Renal cortex interstitium (tissue), 11 donors: ENCODE data around the gene AK9. TPM values are rescaled to one million over a fixed set of nuclear protein-coding genes. Genes with fewer than 3 reads are reported as not detected.
"Not testable (repeated sequence)": the region's sequence is repeated elsewhere in the genome, so short reads cannot be mapped to it uniquely, and the experiment has no call there.

ENCODE experiments used
- DNase-seq, 11 donors: peaks; one replicate each; pipeline ENCODE4 v3.0.0-alpha.2; 2013; ENCODE audit warnings: low read depth in 9 of 11, low spot score in 4 of 11; ENCODE audit errors: extremely low read depth in 1 of 11
- polyA plus RNA-seq, 3 donors: library from polyadenylated mRNA; unstranded; fragments of 120-200 nt; gene quantifications; one replicate each; pipeline ENCODE4 v1.2.1, GENCODE V29; 2013; ENCODE audit not compliant: insufficient read length in 3 of 3

AK9 gene
- polyA plus RNA-seq, 3 donors = 11.1 to 16.0 (median 13.4) TPM

DNA sequence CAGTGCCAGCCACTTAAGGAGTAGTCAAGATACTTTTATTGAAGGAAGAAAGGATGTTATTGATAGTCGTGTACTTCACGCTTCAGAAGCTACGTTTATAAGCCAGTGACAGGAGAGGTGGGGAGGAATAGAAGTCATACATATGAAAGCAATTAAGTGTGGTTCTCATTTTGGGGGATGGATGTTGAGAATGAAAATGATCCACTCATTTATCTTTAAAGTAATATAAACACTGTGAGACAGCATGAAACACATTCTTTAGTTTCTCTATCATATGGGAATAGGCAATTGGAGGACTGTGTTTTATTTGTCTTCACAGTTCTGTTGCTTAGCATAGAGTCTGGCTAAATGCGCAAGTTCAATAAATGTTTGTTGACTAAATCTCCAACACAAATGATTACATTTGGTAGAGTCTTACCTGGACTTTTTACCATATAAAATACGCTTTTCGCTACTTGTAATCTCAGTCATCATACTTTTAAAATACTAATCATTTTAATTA, 35.2 kb downstream of the AK9 start:
- peak in 1 of 11 donors; percentile 28 for DNase-seq

DNA sequence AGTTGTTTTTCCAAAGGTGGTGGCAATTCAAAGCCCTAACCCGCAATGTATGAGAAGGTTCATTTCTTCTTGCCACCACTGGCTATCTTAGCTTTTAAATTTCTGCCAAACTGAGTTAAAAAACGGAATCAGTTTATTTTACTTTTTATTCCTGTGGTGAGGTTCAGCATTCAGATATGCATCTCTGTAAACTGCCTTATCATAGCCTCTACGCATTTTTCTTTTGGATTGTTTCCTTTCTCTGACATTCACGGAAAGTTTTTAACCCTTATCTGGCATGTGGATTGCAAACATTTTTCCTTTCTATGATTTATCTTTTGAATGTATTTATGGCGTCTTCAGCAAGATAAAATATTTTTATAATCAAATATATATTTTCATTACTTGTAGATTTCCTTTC, 37.7 kb downstream of the AK9 start:
- no peak for DNase-seq

- DNase-seq = no peak
Observed at GRCh38 chr6:109644131-109644530, 46.9 kb downstream of the AK9 start.

DNA sequence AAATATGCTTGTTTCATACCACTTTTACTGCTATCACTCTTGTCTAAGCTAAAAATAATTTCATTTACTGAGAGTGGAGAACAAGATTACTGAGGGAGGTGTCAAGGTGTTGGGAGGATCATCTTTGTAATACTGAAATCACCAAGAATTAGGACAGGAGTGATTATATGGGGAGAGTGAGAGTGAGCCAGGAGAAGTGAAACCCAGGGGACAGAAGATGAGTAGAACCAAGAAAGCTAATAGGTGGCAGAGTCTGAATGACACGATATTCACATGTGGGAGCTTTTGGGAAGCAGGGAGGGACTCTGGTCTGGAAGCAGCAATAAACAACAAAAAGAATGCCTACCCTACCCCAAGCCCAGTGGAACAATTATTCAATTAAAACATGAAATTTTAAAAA, 58.6 kb downstream of the AK9 start:
- no peak for DNase-seq

DNA sequence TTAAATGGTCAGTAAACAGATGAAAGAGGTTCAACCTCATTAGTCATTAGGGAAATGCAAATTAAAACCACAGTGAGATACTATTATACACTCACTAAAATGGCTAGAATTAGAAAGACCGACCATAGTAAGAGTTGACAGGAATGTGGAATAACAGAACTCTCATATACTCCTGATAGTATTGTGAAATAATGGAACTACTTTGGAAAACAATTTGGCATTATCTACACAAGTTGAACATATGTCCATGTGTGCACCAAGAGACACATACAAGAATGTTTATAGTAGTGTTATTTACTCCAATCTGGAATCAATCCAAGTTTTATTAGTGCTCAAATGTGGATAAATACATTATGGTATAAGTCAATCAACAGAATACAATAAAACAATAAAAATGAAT, 59.6 kb downstream of the AK9 start:
- no peak for DNase-seq

DNA sequence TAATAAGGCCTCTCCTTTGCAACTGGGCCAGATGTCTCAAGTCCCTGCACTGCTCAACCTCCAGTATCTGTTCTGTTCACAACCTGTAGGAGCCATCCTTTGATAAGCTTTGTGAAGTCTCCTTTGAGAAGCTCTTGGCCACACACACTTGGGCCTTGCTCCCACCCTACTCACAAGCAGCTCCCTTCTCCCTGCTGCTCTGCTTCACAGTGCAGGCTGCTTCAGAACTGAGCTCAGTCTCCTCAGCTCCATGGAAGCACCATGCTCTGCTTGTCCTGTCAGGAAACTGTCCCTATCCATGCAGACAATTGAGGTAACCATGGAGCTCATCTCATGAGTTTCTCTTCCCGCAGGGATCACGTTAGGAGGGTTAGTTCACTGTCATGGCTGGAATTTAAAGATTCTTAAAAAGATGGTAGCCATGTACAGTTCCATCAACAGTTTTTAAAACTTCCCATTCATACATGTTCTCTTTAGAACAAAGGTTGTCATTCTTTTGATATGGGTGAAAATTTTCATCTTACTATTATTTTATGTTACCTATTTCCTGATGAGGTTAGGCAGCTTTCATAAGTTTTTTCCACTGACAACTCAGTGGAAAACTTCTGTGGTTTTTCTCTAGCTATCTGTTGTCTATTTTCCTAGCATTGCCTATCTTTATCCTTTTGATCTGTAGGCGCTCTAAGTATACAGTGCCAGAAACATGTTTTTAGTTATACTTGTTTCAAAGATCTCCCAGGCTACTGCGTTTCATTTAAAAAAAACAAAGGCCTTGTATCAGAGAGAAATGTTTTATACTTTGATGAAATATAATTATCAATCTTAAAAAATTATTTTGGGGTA, 62.6 kb downstream of the AK9 start:
- no peak for DNase-seq

DNA sequence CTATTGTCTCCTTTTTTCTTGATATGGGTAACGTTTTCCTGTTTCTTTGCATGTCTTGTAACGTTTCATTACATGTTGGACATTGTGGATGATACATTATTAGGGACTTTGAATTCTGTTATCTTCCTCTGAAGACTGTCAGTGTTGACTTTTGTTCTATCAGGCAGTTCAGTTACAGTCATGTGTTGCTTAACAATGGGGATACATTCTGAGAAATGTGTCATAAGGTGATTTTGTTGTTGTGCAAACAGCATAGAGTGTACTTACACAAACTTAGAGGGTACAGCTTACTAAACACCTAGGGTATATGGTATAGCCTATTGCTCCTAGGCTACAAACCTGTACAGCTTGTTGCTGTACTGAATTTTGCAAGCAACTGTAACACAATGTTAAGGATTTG, 64.7 kb downstream of the AK9 start:
- DNase-seq = no peak

- no peak for DNase-seq
Observed at GRCh38 chr6:109625199-109625598, 65.8 kb downstream of the AK9 start.

- DNase-seq = no peak
Observed at GRCh38 chr6:109623288-109623687, 67.7 kb downstream of the AK9 start.

DNA sequence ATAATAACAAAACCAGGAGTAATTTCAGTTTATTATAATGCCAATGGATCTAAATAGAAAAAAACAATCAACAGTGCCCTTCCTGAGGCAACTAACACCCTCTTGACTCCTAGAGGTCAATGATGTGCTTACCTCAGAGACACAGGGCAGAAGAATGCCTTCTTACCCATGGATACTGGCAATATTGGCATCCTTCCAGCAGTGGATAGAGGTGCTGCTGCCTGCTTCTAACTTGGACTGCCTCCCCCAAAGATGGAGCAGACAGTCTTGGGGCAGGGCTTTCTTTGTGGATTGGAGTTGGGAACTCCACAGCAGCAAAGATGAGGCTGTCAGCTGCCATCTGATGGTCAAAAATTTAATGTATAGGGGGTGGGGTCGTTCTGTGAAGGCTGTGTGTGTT, 78.7 kb downstream of the AK9 start:
- no peak for DNase-seq

DNA sequence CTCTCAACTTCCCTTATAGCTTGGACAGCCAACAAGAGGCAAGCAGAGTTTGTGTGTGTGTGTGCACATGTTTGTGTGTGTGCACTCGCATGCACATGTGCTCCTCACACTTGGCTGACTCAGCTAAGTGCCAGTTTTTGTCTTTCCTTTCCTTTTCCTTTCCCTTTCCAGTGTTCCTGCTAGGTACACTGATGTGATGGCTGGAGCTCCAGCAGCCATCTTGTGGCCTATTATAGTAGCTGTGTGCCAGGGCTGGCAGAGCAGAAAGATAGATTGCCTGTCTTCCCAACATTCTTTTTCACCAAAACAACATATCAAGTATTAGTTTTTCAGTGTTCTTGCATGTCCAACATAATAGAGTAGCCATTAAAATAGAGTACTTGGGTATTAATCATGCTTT, 79.5 kb downstream of the AK9 start:
- DNase-seq = no peak

GRCh38 chr6:109610590-109610989, 80.4 kb downstream of the AK9 start:
- DNase-seq = peak in 8 of 11 donors; percentile 5 to 42 (median 14)

GRCh38 chr6:109609737-109610136, 81.3 kb downstream of the AK9 start:
- DNase-seq = no peak

- DNase-seq = no peak
Observed at GRCh38 chr6:109606359-109606758, 84.6 kb downstream of the AK9 start.

GRCh38 chr6:109595998-109596397, 95.0 kb downstream of the AK9 start:
- DNase-seq = no peak

DNA sequence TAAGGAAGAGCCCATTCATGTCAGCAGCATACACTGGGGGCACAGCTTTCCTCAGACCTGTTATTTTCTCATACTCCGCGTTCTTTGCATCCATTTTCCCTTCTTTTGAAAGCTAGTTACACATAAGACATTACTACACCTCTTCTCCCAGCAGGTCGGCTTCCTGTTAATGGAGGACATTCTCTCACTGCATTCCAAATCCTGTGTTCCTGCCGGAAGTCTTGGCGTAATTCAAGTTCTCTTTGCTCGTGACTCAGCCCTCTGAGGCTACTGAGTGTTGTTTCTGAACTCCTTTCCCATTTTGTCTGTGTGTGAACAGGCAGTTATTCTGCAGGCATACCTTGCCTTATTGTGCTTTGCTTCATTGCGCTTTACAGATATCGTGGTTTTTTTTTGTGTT, 110.5 kb downstream of the AK9 start:
- DNase-seq = no peak

DNA sequence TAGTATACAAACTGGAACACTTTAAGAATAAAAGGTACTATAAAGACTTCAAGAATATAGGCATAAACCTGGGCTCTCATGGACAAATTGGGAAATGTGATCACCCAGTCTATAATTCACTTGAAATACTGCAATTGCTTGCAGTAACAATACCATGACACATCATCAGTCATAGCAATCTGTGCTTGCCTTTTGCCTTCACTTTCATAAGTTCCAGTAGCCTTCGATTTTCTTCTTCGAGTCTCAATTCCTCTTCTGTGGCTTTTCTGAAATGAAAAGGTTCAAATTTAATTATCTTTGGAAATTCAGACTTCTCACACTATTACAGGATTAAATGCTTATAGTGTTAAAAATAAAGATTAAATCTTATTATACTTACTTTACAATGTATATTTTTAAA, 111.6 kb downstream of the AK9 start:
- no peak for DNase-seq

DNA sequence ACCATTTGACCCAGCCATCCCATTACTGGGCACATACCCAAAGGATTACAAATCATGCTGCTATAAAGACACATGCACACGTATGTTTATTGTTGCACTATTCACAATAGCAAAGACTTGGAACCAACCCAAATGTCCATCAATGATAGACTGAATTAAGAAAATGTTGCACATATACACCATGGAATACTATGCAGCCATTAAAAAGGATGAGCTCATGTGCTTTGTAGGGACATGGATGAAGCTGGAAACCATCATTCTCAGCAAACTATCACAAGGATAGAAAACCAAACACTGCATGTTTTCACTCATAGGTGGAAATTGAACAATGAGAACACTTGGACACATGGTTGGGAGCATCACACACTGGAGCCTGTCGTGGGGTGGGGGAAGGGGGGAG, 121.1 kb downstream of the AK9 start:
- DNase-seq = not testable (repeated sequence)

DNA sequence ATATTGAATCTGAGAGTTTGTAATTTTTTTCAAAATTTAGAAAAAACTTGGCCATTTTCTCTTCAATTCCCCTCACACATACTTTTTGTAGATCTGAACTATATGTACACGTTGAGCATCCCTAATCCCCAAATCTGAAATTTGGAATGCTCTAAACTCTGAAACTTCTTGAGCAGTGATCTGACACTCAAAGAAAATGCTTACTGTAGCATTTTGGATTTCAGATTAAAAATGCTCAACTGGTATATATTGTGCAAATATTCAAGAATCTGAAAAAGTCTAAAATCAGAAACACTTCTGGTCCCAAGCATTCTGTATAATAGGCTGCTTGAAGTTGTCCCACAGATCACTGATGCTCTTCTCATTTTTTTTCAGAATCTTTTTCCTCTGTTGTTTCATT, 129.2 kb downstream of the AK9 start:
- DNase-seq = no peak

GRCh38 chr6:109531446-109531845, 159.6 kb downstream of the AK9 start:
- DNase-seq = no peak

- DNase-seq = no peak
Observed at GRCh38 chr6:109527989-109528388, 163.0 kb downstream of the AK9 start.
